D721Med (cell line): ENCODE results near the gene GAL3ST3.
"Not testable (repeated sequence)": the region's sequence is repeated elsewhere in the genome, so short reads cannot be mapped to it uniquely, and the experiment has no call there.

ENCODE experiments used
- DNase-seq: peaks from one replicate; pipeline ENCODE4 v3.0.0; 2011; ENCODE audit warnings: low spot score; ENCODE audit not compliant: insufficient read length
- FAIRE-seq: peaks from 2 replicates; lab custom pipeline; 2011; peaks lifted over from hg19 to GRCh38; lab: Jason Lieb, UNC
- TF ChIP-seq, protein P1 (sequence below): IDR thresholded peaks from 2 replicates; pipeline ENCODE4 v1.5.1; 2012; ENCODE audit warnings: mild to moderate bottlenecking, control low read depth; ENCODE audit not compliant: insufficient read depth; ENCODE audit errors: missing control alignments

Gene GAL3ST3, protein sequence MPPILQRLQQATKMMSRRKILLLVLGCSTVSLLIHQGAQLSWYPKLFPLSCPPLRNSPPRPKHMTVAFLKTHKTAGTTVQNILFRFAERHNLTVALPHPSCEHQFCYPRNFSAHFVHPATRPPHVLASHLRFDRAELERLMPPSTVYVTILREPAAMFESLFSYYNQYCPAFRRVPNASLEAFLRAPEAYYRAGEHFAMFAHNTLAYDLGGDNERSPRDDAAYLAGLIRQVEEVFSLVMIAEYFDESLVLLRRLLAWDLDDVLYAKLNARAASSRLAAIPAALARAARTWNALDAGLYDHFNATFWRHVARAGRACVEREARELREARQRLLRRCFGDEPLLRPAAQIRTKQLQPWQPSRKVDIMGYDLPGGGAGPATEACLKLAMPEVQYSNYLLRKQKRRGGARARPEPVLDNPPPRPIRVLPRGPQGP

DNA sequence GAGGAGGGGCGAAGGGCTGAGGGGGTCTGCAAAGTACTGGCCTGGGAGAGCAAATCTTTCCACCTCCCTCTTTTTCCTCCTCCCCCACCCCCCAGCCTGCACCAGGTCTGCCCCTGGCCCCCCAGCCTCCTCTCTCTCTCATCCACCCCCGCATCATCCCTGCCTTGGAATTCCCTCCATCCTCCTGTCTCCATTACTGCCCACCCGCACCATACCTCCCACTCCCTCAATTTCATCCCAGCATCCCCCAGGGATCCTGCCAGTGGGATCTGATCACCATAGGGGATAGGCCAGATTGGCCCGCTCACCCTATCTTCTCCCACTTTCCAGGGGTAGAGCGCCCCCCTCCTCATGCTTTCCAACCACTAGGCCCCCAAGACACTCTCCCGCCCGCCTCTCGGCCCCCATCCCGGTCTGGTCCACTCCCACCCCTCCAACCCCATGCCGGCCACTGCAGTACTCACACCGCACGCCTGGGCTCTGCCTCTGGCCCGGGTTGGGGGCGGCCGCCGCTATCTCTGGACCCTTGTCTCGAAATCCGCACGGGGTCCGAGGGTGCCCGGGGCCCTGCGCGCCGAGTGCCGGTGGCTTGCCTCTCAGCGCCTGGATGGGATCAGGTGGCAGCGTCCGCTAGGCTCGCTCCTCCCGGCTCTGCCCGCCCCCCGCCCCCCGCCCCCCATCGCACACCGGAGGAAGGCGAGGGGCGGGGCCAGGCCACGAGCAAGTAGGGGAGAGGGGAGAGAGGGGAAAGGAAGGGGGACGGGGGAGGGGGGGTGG lies at the start of gene GAL3ST3:
GAL3ST3 (minus strand) TSS at position 615 of the 777 bp plus-strand sequence. CDS start 3,746 bp downstream, outside the sequence.
- FAIRE-seq (no peak), DNase-seq (peak; percentile 79)
- TF ChIP-seq, protein P1, sequence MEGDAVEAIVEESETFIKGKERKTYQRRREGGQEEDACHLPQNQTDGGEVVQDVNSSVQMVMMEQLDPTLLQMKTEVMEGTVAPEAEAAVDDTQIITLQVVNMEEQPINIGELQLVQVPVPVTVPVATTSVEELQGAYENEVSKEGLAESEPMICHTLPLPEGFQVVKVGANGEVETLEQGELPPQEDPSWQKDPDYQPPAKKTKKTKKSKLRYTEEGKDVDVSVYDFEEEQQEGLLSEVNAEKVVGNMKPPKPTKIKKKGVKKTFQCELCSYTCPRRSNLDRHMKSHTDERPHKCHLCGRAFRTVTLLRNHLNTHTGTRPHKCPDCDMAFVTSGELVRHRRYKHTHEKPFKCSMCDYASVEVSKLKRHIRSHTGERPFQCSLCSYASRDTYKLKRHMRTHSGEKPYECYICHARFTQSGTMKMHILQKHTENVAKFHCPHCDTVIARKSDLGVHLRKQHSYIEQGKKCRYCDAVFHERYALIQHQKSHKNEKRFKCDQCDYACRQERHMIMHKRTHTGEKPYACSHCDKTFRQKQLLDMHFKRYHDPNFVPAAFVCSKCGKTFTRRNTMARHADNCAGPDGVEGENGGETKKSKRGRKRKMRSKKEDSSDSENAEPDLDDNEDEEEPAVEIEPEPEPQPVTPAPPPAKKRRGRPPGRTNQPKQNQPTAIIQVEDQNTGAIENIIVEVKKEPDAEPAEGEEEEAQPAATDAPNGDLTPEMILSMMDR = no peak

DNA sequence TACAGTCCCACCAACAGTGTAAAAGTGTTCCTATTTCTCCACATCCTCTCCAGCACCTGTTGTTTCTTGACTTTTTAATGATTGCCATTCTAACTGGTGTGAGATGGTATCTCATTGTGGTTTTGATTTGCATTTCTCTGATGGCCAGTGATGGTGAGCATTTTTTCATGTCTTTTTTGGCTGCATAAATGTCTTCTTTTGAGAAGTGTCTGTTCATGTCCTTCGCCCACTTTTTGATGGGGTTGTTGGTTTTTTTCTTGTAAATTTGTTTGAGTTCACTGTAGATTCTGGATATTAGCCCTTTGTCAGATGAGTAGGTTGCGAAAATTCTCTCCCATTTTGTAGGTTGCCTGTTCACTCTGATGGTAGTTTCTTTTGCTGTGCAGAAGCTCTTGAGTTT lies 43.2 kb upstream of the GAL3ST3 start:
- not testable (repeated sequence) for FAIRE-seq, DNase-seq

DNA sequence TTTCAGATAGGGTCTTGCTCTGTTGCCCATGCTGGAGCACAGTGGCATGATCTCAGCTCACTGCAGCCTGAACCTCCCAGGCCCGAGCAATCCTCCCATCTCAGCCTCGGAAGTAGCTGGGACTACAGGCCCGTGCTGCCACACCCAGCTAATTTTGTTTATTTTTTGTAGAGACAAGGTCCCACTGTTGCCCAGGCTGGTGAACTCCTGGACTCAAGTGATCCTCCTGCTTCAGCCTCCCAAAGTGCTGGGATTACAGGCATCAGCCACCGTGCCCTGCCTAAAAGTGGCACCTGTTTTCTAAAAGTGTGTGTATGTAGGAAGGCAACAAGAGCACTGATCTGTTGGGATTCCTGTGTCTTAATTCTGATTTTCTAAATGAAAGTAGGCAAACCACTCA lies 41.3 kb upstream of the GAL3ST3 start:
- no peak for DNase-seq
- FAIRE-seq = no peak
- TF ChIP-seq, protein P1 = no peak

DNA sequence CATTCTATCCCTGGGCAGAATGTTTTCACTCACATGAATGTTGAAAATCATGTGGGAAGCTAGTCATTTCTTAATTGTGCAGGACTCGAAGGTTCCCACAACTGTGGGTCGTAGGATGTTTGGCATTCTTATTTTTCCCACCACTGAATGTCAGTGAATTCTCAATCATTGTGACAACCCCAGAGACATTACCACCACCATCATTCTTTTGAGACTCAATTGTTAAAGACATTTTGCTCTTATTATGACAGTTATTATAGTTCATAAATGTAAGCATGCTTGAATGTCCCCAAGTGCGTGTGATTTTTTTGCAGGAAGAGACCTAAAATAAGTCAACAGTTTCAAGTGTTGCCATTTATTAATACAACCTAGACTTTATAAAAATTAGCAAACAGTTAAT lies 40.1 kb upstream of the GAL3ST3 start:
- TF ChIP-seq, protein P1 = no peak
- DNase-seq = no peak
- no peak for FAIRE-seq

DNA sequence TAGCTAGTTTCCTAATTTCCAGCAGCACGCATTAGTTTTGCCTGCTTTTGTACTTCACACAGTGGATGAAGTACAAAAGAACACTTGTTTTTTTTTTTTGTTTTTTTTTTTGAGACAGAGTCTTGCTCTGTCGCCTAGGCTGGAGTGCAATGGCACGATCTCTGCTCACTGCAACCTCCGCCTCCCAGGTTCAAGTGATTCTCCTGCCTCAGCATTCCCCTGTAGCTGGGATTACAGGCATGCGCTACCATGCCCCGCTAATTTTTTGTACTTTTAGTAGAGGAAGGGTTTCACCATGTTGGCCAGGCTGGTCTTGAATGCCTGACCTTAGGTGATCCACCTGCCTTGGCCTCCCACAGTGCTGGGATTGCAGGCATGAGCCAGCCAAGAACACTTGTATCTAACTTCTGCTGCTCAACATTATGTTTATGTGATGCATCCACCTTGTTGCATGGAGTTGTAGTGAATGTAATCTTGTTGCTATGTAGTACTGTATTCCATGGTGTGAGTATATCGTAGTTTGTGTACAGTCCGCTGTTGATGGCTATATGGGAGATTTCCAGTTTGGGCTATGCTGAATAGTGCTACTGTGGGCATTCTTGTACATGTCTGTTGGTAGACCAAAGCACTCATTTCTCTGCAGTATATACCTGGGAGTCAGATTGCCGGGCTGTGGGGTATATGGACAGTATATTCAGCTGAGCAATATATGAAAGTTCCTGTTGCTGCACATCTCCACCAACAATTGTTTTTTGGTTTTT lies 38.4 kb upstream of the GAL3ST3 start:
- TF ChIP-seq, protein P1 = no peak
- DNase-seq = no peak
- FAIRE-seq = no peak

DNA sequence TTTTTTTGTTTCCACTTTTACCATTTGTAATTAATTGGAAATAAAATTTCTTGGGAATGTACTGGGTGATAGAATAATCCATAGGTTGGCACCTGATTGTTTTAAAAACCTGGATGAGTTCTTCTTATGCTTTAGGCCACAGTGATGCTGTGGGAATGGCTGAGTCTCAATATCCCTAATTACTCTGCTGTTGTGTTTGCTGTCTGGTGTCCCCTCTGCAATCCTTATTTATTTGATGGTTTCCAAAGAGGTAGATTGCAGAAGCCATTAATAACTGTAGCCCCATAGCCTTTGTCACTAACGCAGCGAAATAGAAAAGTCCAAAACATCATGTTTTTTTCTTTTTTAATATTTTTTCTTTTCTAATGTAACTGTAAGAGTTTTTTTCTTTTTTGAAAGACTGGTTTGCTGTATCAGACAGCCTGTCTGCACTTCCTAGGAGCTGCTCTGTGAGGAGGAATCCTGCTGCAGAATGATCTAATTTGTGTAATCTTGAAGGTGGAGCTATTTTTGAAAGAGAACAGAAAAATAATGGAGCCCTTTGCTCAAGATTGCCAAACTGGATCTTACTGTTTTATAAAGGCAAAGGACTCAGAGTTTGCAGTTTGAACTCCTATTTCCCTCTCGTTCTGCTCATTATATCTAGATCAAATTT lies 36.0 kb upstream of the GAL3ST3 start:
- TF ChIP-seq, protein P1 = no peak
- FAIRE-seq = no peak
- no peak for DNase-seq

DNA sequence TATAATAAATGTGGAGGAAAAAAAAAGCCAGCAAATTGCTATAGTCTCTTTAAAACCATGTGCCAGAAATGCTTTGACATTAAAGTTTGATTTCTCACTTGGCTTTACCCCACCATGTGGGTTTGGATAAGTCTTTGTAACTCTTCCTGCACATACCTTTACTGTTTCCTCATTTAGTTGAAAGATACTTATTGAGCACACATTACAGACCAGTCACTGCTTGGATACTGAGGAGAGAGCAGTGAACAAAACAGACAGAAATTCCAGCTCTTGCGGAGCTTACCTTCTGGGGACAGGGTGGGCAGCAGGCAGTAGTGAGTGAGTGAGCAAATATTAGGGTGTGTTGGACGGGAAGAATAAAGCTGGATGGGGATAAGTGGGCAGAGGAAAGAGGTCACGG lies 34.8 kb upstream of the GAL3ST3 start:
- TF ChIP-seq, protein P1 = no peak
- no peak for DNase-seq
- FAIRE-seq = no peak
